Measurements from ENCODE around the gene RBM48. TPM values are rescaled to one million over a fixed set of nuclear protein-coding genes. Genes with fewer than 3 reads are reported as not detected.

RBM48 gene
- total and polyA plus RNA-seq, 9 of the 15 experiments (the other 6 are each of a cell fraction or from before 2014, with no cell fraction given), result 9.9 to 35.1 (median 16.3) TPM

GRCh38 chr7:92528188-92528957 is at the start of gene RBM48, which contains the start of gene PEX1 (continued):
- TF ChIP-seq DIDO1 (tag; IDR thresholded peaks at IDR 0.05; ENCODE audit: low read depth) (peak; percentile 91), CREB1 (IDR thresholded peaks at IDR 0.05) (peak; percentile 90), CREB1 (CRISPR knock-in tag; IDR thresholded peaks at IDR 0.05) (peak; percentile 90), ZBTB33 (CRISPR knock-in tag; IDR thresholded peaks at IDR 0.05) (no peak), FIP1L1 (IDR thresholded peaks at IDR 0.05; ENCODE audit: low read depth, low read length, poor library complexity, severe bottlenecking) (no peak), ZFP30 (CRISPR knock-in tag; IDR thresholded peaks at IDR 0.05; ENCODE audit: borderline replicate concordance) (no peak), ZBTB7A (IDR thresholded peaks at IDR 0.05; ENCODE audit: borderline replicate concordance, control insufficient read depth, low read depth, low read length) (peak; percentile 84; the same call in 1 of the 2 replicates), POLR2AphosphoS2 (IDR thresholded peaks at IDR 0.05; ENCODE audit: low read length) (no peak), NCOA4 (IDR thresholded peaks at IDR 0.05; ENCODE audit: partially characterized antibody) (no peak), NR2C2 (CRISPR knock-in tag; IDR thresholded peaks at IDR 0.05) (peak; percentile 60; the same call in 1 of the 2 replicates), NR2C2 (tag; IDR thresholded peaks at IDR 0.05) (peak; percentile 76), GABPB1 (CRISPR knock-in tag; IDR thresholded peaks at IDR 0.05) (peak; percentile 90), ARID3B (CRISPR knock-in tag; IDR thresholded peaks at IDR 0.05; ENCODE audit: borderline replicate concordance) (no peak), EP300 (IDR thresholded peaks at IDR 0.05; ENCODE audit: low read length) (peak; percentile 54), ZFP36 (IDR thresholded peaks at IDR 0.05; ENCODE audit: low read depth, low read length, partially characterized antibody) (peak; percentile 23), ZNF780A (CRISPR knock-in tag; IDR thresholded peaks at IDR 0.05) (no peak), ZNF76 (CRISPR knock-in tag; IDR thresholded peaks at IDR 0.05; ENCODE audit: borderline replicate concordance) (no peak), NCOR1 (IDR thresholded peaks at IDR 0.05) (peak; percentile 24; the same call in 1 of the 2 replicates), ZMIZ1 (IDR thresholded peaks at IDR 0.05; ENCODE audit: low read depth in 2 of 2, low read length in 2 of 2) (peak in 1 of 2 experiments; percentile 89)
- TF ChIP-seq, protein P1, sequence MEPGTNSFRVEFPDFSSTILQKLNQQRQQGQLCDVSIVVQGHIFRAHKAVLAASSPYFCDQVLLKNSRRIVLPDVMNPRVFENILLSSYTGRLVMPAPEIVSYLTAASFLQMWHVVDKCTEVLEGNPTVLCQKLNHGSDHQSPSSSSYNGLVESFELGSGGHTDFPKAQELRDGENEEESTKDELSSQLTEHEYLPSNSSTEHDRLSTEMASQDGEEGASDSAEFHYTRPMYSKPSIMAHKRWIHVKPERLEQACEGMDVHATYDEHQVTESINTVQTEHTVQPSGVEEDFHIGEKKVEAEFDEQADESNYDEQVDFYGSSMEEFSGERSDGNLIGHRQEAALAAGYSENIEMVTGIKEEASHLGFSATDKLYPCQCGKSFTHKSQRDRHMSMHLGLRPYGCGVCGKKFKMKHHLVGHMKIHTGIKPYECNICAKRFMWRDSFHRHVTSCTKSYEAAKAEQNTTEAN (CRISPR knock-in tag; IDR thresholded peaks at IDR 0.05), result no peak
